ENCODE measurements around the gene KRTAP10-11. TPM values are rescaled to one million over a fixed set of nuclear protein-coding genes. Genes with fewer than 3 reads are reported as not detected.

KRTAP10-11 gene
- total RNA-seq, 1 donor from 2014 or later = not detected

- DNase-seq (ENCODE audit: low spot score) = peak; percentile 60
These were observed 48.6 kb downstream of the KRTAP10-11 start for GRCh38 chr21:44694776-44695175.

- DNase-seq (ENCODE audit: low spot score) = peak; percentile 65
These were observed 49.0 kb downstream of the KRTAP10-11 start for GRCh38 chr21:44695184-44695583.

- DNase-seq (ENCODE audit: low spot score) = no peak
These were observed 49.4 kb downstream of the KRTAP10-11 start for GRCh38 chr21:44695641-44696040.

- DNase-seq (ENCODE audit: low spot score) = peak; percentile 35
These were observed 50.4 kb downstream of the KRTAP10-11 start for GRCh38 chr21:44696572-44696971.

Other genes with a start within 250 kb of the KRTAP10-11 start
- 3.8 TPM for gene LRRC3, start 190.9 kb upstream of the KRTAP10-11 start, total RNA-seq
- not detected for gene KRTAP10-1, start 106.2 kb upstream of the KRTAP10-11 start, total RNA-seq
- not detected for gene KRTAP10-2, start 94.9 kb upstream of the KRTAP10-11 start, total RNA-seq
- gene KRTAP10-3, start 87.6 kb upstream of the KRTAP10-11 start, total RNA-seq = not detected
- not detected for gene KRTAP10-4, start 72.7 kb upstream of the KRTAP10-11 start, total RNA-seq
- not detected for gene KRTAP10-5, start 65.8 kb upstream of the KRTAP10-11 start, total RNA-seq
- not detected for gene KRTAP10-6, start 53.9 kb upstream of the KRTAP10-11 start, total RNA-seq
- not detected for gene KRTAP10-7, start 45.8 kb upstream of the KRTAP10-11 start, total RNA-seq
- not detected for gene KRTAP10-8, start 34.3 kb upstream of the KRTAP10-11 start, total RNA-seq
- gene KRTAP10-9, start 19.3 kb upstream of the KRTAP10-11 start, total RNA-seq = not detected
- gene KRTAP10-10, start 9.1 kb upstream of the KRTAP10-11 start, total RNA-seq = not detected
- gene KRTAP12-4, start 8.2 kb downstream of the KRTAP10-11 start, total RNA-seq = not detected
- gene KRTAP12-3, start 11.5 kb downstream of the KRTAP10-11 start, total RNA-seq = not detected
- not detected for gene KRTAP12-2, start 20.5 kb downstream of the KRTAP10-11 start, total RNA-seq
- not detected for gene KRTAP12-1, start 35.7 kb downstream of the KRTAP10-11 start, total RNA-seq
- not detected for gene KRTAP10-12, start 50.8 kb downstream of the KRTAP10-11 start, total RNA-seq
- gene TSPEAR, start 65.2 kb downstream of the KRTAP10-11 start, total RNA-seq = not detected
- gene UBE2G2, start 155.4 kb downstream of the KRTAP10-11 start, total RNA-seq = 123 TPM
- gene SUMO3, start 171.6 kb downstream of the KRTAP10-11 start, total RNA-seq = 82.2 TPM
- 161 TPM for gene PTTG1IP, start 227.3 kb downstream of the KRTAP10-11 start, total RNA-seq